CD4-positive, alpha-beta T cell treated with Interleukin-12 subunit alpha and Interleukin-12 subunit beta, for 1 hour (primary cell): ENCODE data around the gene GRM2.
"Not testable (repeated sequence)": the region's sequence is repeated elsewhere in the genome, so short reads cannot be mapped to it uniquely, and the experiment has no call there.

Experiments
- DNase-seq: peaks from one replicate; pipeline ENCODE4 v3.0.0-alpha.2; 2020

GRM2 gene

GRCh38 chr3:51729042-51729633 is 22.3 kb downstream of the GRM2 start:
- DNase-seq = no peak

DNA sequence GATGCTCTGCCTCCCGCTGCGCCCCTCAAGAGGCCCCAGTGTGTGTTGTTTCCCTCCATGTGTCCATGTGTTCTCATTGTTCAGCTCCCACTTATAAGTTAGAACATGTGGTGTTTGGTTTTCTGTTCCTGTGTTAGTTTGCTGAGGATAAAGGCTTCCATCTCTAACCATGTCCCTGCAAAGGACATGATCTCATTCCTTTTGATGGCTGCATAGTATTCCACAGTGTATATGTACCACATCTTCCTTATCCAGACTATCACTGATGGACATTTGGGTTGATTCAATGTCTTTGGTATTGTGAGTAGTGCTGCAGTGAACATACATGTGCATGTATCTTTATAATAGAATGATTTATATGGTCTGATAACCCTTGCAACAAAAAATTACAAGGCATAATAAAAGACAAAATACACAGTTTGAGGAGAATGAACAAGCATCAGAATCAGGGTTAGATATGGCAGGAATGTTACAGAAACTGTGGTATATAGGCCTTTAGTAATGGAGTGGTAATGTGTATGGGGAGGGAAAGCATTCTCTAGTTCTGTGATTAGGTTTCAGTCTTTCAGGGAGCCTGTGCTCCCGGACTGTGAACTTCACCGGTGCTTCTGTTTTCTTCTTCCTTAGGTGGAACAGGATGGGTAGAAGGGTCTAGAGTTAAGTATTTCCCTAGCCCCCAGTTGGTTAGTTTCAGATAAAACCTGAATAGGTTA is 27.1 kb downstream of the GRM2 start:
- no peak for DNase-seq

GRCh38 chr3:51734572-51734907 is 27.7 kb downstream of the GRM2 start:
- no peak for DNase-seq

DNA sequence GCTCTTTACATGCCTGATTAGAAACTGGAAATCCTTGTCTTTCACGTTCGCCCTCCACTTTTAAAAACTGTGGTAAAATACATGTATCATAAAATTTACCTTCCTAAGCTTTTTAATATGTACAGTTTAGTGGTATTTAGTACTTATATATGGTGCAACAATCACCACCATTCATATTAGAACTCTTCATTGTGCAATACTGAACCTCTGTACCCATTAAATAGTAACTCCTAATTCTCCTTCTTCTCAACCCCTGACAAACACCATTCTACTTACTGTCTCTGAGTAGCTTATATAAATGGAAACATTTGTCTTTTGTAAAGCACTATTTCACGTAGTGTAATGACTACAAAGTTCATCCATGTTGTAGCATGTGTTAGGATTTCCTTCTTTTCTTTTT is 28.2 kb downstream of the GRM2 start:
- DNase-seq = no peak

DNA sequence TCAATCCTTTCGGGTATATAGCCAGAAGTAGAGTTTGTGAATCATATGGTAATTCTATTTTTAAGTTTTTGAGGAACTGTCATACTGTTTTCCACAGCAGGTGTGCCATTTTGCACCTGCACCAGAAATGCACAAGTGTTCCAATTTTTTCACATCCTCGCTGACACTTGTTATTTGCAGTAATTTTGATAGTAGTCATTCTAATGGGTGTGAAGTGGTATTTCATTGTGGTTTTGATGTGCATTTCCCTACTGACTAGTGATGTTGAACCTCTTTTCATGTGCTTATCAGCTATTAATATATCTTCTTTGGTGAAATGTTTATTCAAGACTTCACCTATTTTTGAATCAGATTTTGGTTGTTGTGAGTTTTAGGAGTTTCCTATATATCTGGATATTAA is 29.1 kb downstream of the GRM2 start:
- no peak for DNase-seq

GRCh38 chr3:51739110-51739509 is 32.2 kb downstream of the GRM2 start:
- no peak for DNase-seq

DNA sequence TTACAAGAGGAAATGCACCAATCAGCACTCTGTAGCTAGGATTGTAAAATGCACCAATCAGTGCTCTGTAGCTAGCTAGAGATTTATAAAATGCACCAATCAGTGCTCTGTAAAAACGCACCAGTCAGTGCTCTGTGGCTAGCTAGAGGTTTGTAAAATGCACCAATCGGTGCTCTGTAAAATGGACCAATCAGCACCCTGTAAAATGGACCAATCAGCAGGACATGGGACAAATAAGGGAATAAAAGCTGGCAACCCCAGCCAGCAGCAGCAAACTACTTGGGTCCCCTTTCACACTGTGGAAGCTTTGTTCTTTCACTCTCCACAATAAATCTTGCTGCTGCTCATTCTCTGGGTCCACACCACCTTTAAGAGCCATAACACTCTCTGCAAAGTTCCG is 35.5 kb downstream of the GRM2 start:
- DNase-seq = not testable (repeated sequence)

DNA sequence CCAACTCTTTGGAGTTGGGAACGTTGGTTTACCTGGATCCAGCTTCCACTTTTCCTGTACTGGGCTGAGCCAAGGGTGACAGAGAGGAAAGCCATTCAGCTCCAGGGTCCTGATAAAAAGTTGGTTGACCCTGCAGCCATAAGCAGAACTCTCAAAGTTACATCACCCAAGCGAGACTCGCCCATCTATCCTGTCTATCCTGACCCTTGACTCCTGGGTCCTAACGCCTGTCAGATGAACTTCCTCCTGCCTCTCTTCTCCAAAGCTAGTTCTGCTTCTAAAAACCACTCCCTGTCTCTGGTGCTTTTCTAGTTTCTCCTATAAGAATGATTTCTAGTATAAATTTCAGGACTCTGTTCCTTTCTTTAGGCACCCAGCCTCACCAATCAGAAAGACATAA is 36.1 kb downstream of the GRM2 start:
- not testable (repeated sequence) for DNase-seq

GRCh38 chr3:51747840-51748239 is 41.0 kb downstream of the GRM2 start:
- no peak for DNase-seq

GRCh38 chr3:51748327-51748726 is 41.5 kb downstream of the GRM2 start:
- no peak for DNase-seq

DNA sequence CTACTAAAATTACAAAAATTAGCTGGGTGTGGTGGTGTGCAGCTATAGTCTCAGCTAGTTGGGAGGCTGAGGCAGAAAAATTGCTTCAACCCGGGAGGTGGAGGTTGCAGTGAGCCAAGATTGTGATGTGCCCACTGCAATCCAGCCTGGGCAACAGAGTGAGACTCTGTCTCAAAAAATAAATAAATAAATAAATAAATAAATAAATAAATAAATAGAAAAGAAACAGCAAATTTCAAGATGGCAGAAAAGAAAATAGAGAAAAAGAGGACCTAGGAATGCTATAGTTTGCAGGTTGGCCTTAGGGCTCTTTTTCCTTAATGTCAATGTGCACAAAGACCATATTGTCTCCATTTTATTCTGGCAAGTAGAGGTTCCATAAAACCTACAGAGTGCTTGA is 44.0 kb downstream of the GRM2 start:
- DNase-seq = no peak

DNA sequence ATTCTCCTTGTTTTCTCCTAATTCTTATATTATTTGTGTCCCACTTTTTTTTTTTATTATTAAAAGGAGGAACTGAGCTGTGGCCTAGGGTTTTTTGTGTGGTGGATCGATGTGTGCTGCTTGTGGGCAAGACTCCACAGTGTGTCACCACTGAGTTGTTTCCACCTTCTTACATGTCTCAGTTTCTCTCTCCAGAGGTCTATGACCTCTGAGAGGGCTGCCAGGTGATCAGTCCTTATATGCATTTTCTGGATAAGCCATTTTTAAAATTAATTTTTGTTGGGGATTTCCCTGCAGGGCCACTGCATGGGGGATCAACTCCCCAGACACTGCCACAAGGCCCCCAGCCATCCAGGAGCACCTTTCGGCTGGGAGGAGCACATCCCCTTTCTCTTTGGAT is 44.4 kb downstream of the GRM2 start:
- no peak for DNase-seq

DNA sequence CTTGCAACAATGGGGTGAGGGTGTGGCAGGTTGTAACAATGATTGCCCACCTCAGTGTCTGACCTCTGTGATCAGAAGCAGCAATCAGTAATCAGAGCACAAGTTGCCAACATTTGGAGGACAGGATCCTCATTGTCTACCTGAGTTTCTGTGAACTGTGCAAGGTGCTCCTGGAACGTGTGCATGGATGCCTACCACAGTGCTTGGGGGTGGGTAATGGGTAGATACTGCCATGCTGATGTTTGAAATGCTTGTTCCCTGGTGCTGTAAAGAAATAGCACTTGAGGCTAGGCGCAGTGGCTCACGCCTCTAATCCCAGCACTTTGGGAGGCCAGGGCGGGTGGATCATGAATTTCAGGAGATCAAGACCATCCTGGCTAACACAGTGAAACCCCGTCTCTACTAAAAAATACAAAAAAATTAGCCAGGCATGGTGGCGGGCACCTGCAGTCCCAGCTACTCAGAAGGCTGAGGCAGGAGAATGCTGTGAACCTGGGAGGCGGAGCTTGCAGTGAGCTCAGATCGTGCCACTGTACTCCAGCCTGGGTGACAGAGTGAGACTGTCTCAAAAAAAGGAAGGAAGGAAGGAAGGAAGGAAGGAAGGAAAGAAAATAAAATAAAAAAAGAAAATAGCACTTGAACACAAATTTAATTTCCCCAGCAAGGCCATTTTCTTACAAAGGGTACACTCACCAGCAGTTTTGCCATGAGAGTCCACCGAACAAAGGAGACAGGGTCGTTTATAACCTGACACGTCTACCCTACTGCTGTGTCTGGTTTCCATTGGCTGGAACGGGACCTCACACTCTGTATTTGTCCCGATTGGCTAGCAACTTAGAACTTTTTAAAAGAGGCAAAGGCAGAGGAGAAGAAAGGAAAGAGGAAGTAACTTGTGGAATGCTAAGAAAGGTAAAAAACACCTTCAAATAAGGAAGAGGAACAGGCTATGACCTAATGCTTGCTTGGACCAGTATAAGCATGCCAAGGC is 47.2 kb downstream of the GRM2 start:
- DNase-seq = not testable (repeated sequence)

- no peak for DNase-seq
These were observed 52.3 kb downstream of the GRM2 start for GRCh38 chr3:51759203-51759602.
